ENCODE measurements around the gene PCTP. TPM values are rescaled to one million over a fixed set of nuclear protein-coding genes. Genes with fewer than 3 reads are reported as not detected.

PCTP gene
- total and polyA plus RNA-seq, 9 of the 15 experiments (the other 6 are each of a cell fraction or from before 2014, with no cell fraction given) = 10.9 to 62.3 (median 41.2) TPM

DNA sequence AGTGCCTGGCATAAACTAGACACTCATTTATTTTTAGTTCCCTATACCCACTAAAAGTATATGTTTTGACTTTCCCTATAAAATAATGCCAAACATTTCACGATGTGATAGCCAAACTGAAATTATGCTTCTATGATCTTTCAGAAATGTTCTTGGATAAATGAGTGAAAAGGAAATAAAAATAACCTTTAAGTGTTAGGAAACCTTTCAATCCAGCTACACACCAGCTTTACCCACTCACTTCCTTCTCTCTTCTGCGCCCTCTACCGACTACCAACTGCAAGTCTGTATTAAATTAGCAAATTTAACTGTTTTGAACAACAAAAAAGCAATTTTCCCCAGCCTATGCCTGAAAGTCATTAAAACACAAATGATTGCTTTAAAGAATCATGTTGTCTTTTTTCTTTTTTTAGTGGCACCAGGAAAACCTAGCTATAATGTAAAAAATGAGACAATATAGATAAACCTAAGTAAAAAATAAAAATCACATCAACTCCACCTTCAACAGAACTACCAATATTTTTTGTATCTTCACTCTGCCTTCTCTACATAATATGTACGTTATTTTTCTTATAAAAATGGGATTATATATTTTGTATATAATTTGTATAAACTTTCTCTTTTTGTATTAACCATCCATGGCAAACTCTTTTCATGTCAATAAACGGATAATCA, 15.0 kb upstream of the PCTP start (continued):
- TF ChIP-seq RREB1 (CRISPR knock-in tag; IDR thresholded peaks at IDR 0.05) = no peak
- TF ChIP-seq PHF8 (IDR thresholded peaks at IDR 0.05; ENCODE audit: borderline replicate concordance, low read length) = no peak
- 0 out of 2 replicates have a peak, but pooled peaks have one; percentile 51 for TF ChIP-seq SMARCC2 (IDR thresholded peaks at IDR 0.05; ENCODE audit: low read depth)
- TF ChIP-seq ZEB2 (IDR thresholded peaks at IDR 0.05) = no peak
- TF ChIP-seq ZNF124 (CRISPR knock-in tag; IDR thresholded peaks at IDR 0.05) = no peak
- peak; percentile 69; the same call in 1 of the 2 replicates for TF ChIP-seq SMARCA5 (IDR thresholded peaks at IDR 0.05)
- no peak for TF ChIP-seq EZH2 (IDR thresholded peaks at IDR 0.05; ENCODE audit: borderline replicate concordance, low read depth, low read length)
- peak; percentile 23; the same call in 1 of the 2 replicates for TF ChIP-seq REST (IDR thresholded peaks at IDR 0.05; ENCODE audit: borderline replicate concordance)
- no peak for TF ChIP-seq REST (CRISPR knock-in tag; IDR thresholded peaks at IDR 0.05; ENCODE audit: low read depth)
- TF ChIP-seq EHMT2 (IDR thresholded peaks at IDR 0.05) = peak; percentile 34; the same call in 1 of the 2 replicates
- no peak for TF ChIP-seq NR0B1 (IDR thresholded peaks at IDR 0.05; ENCODE audit: partially characterized antibody)
- TF ChIP-seq ZNF57 (CRISPR knock-in tag; IDR thresholded peaks at IDR 0.05) = no peak
